Stimulated activated CD4-positive, alpha-beta T cell treated with anti-CD3 and anti-CD28 coated beads, TNF-alpha, amount 100 ng/mL, for 1 hour (primary cell): ENCODE results near the gene ATP10A.

Experiments
- DNase-seq, 3 donors: peaks; one replicate each; pipeline ENCODE4 v3.0.0-alpha.2; 2020; ENCODE audit warnings: low read depth in 3 of 3, low spot score in 1 of 3

The ATP10A gene

GRCh38 chr15:25742776-25743547 is 120.2 kb downstream of the ATP10A start:
- no peak for DNase-seq

GRCh38 chr15:25742041-25742730 is 120.9 kb downstream of the ATP10A start:
- DNase-seq, result no peak

DNA sequence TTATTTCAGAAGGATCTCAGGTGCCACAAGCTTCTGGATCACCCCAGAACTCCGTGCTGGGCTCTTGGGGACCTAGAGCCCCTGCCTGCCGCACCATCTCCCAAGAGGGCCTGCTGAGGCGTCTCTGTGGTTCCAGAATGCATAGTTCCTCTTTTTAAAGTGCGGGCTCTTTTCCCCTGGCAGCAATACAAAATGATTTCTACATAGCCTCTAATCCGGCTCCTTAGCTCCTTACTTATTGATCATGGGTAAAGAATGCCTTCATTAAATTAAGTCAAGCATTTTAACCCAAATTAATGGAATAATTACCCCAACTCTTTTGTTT is 121.9 kb downstream of the ATP10A start:
- DNase-seq, result no peak

DNA sequence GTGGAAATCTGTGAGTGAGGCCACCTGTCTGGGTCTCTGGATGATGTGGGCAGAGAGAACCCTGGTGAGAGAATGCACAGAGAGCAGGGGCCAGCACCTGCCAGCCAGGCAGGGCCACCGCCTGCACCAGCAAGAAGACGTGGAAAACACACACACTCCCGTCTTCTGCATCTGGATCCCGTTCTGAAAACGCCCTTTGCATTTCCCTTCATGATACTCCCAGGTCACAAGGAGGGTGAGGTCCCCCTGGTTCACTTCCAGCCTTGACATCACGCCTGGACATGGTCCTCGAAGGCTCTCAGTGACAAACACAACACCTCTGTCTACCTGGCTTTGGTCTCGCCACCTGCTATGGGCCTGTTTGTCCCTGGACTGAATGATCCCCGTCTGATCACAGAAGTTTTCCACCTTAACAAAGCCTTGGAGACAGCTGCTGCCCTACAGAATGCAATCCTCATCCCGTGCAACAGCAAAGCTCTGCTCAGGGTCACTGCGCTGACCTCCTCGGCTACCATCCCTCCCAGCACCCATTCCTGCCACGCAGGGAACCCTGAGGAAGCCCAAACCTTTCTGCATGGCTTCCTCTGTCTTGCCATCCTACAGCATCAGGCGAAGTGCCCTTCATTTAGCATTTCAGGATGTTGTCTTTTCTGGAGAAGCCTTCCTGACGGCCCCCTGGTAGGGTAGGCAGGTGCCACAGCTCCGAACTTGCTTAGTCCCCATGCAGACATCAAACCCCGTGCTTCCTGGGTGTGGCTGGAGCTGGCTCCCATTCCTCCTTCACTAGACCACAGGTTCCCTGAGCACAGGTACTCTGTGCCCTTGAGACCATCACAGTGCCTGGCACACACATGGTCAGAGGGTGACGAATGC is 122.5 kb downstream of the ATP10A start:
- DNase-seq, result no peak

GRCh38 chr15:25739687-25740121 is 123.4 kb downstream of the ATP10A start:
- DNase-seq, result peak in 1 of 3 donors; percentile 15

- no peak for DNase-seq
Observed at GRCh38 chr15:25738171-25738965, 124.8 kb downstream of the ATP10A start.

- DNase-seq, result no peak
Observed at GRCh38 chr15:25737218-25737643, 125.9 kb downstream of the ATP10A start.

- DNase-seq, result no peak
Observed at GRCh38 chr15:25736461-25736860, 126.7 kb downstream of the ATP10A start.

- no peak for DNase-seq
Observed at GRCh38 chr15:25735550-25736384, 127.4 kb downstream of the ATP10A start.

DNA sequence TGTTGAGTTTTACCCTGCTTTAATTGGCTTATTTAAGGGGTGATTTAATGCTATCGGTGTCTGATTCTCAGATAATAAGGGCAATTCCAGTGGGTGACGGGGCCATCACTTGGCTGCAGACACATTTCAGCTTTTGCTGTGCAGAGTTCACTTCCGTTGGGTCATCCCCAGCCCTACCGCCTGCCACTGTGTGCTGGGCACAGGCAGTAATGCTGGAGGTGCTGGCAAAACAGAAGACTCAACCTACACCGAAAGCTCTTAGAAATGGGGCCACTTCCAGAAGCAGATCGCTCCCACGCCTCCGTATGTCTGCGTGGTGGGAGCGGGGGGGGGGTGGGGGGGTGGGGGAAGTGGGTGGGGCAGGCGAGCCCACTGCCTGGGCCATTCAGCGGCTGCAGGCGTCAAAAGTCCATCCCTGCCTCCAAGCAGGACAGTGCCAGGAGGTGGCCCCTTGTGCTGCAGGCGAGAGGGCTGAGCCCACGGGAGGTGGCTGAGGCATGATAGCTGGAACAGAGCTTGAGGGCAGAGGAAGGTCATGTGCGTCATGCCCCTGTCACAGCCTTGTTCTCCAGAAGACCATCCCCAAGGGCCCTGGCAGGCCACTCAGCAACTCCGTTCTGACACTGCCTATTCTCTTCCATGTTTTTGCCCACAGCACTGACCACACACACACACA is 128.3 kb downstream of the ATP10A start:
- no peak for DNase-seq

- DNase-seq, result no peak
Observed at GRCh38 chr15:25733856-25734679, 129.1 kb downstream of the ATP10A start.

DNA sequence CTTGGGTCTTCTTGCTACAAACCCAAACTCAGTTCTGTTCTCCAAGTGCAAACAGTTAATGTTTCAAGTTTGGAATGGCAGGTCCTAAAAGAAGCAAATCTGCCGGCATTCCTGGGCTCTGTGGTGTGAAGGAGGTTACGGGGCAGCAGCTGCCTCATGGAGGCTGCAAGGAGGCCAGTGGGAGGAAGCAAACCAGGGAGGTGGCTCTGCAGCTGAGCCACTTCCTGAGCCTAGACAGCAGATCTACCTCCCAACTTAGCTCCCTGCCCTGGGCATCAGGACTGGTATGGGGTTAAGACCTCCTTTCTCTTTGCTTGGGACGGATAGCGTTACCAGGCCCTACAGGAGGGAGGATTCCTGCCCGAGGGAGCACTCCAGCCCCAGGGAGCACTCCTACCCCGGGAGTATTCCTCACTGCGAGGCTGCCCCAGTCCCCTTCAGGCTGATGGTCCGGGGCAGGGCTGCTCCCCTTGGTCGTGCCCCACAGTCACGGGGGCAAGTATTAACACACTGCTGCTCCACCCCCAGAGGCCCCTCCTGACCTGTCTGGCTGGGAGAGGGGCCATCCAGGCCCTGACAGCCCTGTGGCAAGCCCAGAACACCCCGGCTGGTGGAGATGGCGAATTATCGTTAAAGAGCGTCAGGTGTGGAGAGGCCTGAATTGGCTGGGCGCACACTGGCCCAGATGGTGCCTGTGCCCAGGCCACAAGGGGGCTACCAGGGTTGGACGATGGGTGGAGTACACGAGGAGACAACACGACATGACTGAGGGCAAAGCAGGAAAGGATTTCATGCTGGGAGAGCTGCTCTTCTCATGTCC is 129.9 kb downstream of the ATP10A start:
- no peak for DNase-seq

DNA sequence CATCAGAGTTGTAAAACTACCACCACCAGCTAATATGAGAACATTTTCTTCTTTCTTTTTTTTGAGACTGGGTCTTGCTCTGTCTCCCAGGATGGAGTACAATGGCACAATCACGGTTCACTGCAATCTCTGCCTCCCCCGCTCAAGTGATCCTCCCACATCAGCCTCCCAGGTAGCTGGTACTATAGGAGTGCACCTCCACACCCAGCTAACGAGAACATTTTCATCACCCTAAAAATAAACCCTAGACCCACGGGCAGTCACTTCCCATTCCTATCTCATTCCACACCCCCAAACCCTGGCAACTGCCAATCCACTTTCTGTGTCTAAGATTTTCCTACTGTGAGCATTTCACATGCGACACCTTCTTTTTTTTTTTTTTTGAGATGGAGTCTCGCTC is 130.9 kb downstream of the ATP10A start:
- no peak for DNase-seq

GRCh38 chr15:25731411-25731810 is 131.7 kb downstream of the ATP10A start:
- DNase-seq, result no peak

GRCh38 chr15:25730918-25731317 is 132.2 kb downstream of the ATP10A start:
- no peak for DNase-seq

GRCh38 chr15:25728816-25729215 is 134.3 kb downstream of the ATP10A start:
- no peak for DNase-seq

DNA sequence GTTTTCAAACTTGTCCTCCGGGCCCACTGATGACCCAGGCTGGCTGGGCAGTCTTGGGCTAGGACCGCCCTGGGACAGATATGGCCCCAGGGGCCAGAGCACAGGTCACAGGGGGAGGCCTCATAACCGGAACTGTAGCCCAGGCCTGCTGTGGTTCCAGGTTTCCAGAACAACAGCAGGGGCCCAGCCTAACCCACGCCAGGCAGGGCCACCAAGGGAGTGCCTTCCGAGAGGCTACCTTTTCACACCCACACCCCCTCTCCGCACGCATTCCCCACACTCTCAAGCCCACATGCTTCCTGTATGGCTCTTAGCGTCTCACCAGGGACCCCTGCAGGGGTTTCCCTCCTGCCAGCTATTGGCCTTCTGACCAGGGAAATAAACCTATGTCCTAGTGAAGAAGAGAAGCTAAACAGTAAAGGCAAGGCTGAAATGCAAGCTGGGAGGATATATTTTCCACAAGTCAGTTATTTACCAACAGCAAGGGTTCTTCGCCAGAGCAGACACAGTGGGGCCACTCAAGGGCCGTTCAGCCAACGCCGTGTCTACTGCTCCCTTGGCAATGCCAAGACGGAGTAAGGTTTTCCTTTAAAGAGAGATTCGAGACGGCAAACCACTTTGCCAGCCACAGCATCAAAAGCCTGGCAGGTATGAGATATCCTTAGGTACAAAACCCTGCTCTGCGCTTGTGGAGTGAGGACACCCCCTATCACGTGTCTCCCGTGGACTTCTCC is 135.1 kb downstream of the ATP10A start:
- no peak for DNase-seq
